GM20431 (cell line): ENCODE data around the gene EML1.

ENCODE experiments used
- in situ Hi-C: fragments of 300-500 bp; cut with MseI, MboI; formaldehyde crosslinking; loops from one replicate; pipeline ENCODE4 v1.15.0; 2020; ENCODE audit warnings: low sequenced_read_pairs; ENCODE audit not compliant: unreplicated experiment

The EML1 gene

DNA sequence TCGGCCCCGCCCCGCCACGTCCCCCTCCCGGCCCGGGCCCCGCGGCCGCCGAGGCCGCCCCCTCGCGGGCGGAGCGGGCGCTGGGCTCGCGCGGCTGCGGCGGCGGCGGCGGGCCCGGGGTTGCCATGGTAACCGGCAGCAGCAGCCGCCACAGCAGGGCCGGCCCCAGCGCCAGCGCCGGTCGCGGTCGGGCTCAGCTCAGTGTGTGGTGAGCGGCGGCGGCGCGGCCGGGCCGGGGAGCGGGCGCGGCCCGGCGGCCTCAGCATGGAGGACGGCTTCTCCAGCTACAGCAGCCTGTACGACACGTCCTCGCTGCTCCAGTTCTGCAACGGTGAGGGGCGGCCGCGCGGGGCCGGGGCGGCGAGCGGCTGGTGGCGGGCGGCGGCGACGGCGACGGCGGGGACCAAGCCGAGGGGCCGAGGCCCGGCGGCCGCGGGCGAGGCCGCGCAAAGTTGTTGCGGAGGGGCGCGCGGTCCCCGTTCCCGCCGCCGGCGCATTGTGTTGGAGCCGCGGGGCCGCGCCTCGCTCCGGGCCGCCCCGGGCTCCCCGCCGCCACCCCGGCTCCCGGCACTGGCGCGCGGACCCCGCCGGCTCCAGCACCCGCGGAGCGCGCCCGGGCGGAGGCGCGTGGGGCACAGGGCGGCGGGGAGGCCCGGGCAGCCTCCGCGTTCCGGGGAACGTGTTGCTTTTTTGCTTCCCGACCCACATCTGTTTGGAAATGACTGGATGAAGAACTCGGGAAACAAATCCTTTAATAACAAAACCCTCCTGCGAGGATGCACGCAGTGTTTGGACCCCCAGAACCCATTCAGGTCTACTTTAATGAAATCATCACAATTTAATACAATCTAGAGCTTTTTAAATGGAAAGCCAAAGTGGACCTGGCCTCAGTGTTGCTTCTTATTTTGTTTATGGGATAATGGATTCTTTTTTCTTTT lies at the start of gene EML1:
Gene EML1, plus strand, starts transcription at position 201 of the 938 bp plus-strand sequence. Its CDS starts 64 bp downstream, at position 265.
- in situ Hi-C loops, result no loop called here

DNA sequence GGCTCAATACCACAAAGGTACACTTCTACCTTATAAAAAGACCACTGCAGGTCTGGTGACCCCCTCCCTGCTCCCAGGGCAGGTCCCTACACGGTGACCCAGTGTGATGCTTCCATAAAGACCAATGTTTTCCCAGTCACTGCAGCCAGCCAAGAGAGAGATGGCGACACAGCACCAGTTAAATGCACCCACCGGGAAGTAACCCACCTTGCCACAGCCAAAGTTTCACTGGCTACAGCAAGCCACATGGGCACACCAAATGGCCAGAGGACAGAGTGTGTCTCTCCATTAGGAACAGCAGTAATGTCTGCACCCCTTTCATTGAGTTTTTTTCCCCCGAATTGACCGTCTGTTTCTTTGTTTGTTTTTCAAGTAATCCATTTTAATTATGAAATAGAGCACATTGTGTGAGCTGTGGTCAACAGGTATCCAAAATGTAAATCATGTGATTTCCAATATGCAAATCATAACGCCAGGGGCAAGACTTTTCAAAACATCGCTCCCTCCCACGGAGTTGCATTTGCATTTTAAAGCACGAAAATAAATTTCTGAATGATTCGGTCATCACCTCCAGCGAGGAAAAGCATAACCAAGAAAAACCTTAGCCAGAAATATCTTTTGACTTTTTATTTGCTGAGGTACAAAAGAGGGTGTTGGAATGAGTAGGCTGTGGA lies 48.9 kb upstream of the EML1 start:
- in situ Hi-C loops, result no loop called here

- in situ Hi-C loops, result no loop called here
Observed at GRCh38 chr14:99744873-99745224, 48.4 kb upstream of the EML1 start.

- in situ Hi-C loops, result no loop called here
Observed at GRCh38 chr14:99745307-99745951, 47.8 kb upstream of the EML1 start.

DNA sequence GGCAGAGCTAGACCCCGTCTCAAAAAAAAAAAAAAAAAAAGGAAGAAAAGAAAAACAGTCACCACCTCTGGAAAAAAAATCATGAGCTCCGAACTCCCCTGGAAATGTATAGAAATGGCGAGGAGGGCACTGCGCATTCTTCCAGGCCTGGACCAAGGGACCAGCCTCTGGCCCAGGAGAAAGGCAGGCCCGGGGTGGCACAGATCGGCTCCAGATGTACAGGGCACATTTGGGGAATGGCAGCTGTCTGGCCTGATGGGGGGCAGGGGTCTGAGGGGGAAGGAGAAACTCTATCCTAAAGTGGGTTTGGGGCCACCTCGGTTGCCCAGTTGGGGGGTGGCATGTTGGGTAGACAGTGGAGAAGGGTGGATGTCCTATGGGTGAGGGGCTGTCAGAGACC lies 46.0 kb upstream of the EML1 start:
- in situ Hi-C loops, result no loop called here

DNA sequence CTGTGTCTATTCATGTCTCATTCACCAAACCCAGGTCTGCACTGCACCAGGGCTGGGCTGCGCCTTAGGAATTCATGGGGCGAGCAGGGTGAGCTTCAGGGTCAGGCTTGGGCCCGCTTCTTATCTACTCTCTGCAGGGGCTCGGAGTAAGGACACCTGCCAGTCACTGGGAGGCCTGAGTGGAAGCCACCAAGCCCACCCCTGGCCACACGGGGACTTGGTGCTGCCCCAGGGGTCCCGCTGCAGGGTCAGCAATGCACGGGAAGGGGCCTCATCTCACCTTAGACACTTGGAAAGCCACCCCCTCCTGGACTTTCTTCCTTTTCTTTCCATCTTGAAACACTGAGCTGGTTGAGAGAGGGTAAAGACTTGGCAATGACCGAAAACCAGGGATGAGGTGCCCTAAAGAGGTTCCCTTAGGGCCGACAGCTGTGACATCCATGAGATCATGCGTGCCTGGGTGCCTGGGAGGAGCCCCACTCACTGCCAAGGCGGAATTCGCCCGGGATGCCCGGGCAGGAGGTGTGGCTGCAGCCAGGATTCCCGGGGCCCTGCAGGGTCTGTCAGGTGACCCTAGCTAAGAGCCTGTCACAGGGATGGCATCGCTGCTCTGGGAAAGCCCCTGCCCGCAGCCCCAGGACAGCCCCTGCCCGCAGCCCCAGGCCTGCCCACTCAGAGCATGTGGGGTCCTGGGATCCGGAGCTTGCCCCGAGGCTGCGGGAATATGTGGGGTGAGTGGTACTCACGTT lies 45.5 kb upstream of the EML1 start:
- in situ Hi-C loops, result no loop called here

DNA sequence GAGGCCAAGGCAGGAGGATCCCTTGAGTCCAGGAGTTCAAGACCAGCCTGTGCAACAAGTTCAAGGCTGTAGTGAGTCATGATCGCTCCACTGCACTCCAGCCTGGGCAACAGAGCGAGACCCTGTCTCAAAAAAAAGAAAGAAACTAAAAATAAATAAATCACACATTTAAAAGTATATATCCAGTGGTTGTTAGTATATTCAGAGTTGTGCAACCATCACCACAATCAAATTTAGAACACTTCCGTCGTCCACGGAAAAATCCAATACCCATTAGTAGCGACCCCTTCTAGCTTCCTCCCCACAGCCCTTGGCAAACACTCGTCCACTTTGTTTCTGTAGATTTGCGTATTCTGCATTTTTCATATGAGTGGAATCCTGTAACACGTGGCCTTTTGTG lies 44.7 kb upstream of the EML1 start:
- in situ Hi-C loops, result no loop called here

- in situ Hi-C loops, result no loop called here
Observed at GRCh38 chr14:99749142-99749541, 44.1 kb upstream of the EML1 start.

- in situ Hi-C loops, result no loop called here
Observed at GRCh38 chr14:99749763-99750715, 43.2 kb upstream of the EML1 start.

DNA sequence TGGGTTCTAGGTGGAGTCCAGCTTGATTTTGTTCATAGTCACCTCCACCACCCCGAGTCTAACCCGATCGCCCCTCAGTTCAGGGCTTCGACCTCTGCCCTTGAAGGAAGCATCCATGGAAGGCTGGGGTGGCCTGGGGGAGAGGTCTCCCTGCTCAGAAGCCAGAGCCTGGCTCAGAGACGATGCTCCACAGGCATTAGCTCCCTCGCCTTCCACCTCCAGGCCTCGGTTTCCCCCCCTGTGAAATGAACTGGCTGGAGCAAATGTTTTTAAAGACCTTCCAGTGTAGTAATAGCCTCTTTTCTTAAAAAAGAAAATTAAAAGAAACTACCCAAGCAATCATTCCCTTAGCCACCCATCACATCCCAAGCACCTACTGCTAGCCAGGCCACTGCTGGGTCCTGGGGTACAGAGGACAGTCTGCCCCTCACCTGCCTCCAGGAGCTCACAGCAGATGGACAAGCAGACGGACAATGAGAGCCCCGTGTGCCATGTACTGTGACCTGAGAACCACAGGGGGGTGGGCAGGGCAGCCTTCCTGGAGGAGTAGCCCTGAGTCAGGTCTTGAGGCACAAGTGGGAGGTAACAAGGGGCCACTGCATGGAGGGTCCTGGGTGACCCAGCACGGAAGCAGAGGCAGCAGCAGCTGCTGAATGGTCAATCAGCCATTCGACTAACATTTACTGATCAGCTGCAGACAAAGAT lies 42.3 kb upstream of the EML1 start:
- in situ Hi-C loops, result no loop called here

GRCh38 chr14:99751539-99752485 lies 41.4 kb upstream of the EML1 start:
- in situ Hi-C loops, result no loop called here

DNA sequence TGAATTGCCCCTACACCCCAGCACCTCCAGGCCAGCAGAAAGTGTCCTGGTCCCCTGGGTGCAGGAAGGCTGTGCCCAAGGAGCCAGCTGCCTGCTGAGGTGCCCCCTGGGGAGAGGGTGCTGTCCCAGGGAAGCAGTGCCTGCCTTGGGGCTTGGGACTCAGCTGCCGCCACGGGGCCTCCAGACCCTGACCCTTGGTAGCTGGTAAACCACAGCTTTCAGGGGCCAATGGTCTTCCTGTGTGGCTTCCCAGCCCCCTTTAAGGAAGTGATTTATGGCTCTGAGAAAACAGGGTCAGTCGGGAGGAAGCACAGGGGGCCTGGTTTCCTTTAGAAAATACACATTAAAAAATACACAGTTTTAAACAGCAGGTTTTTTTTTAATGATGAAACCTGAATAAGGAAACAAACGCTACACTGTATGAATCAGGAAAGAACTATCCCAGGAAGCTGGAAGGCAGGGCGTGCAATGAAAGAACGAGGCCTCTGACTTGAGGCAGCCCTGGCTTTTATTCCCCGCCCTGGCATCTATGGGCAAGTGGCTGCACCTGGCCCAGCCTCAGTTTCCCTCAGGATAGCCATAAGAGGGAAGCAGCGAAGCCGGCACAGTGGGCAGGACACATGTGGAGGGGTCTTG lies 40.6 kb upstream of the EML1 start:
- in situ Hi-C loops, result no loop called here

GRCh38 chr14:99753225-99754140 lies 39.7 kb upstream of the EML1 start:
- in situ Hi-C loops, result no loop called here

- in situ Hi-C loops, result no loop called here
Observed at GRCh38 chr14:99754141-99755067, 38.8 kb upstream of the EML1 start.

GRCh38 chr14:99755068-99755405 lies 38.2 kb upstream of the EML1 start:
- in situ Hi-C loops, result no loop called here
